Activated CD4-positive, alpha-beta T cell treated with anti-CD3 and anti-CD28 coated beads, Interleukin-2, amount 50 U/mL, for 16 hours (primary cell): ENCODE results near the gene INS.

Experiments
- DNase-seq: peaks from one replicate; pipeline ENCODE4 v3.0.0-alpha.2; 2020

Gene INS

GRCh38 chr11:2142762-2143202 is 18.2 kb downstream of the INS start:
- DNase-seq: peak; percentile 78

GRCh38 chr11:2142300-2142759 is 18.7 kb downstream of the INS start:
- no peak for DNase-seq

GRCh38 chr11:2140411-2141400 is 20.3 kb downstream of the INS start:
- DNase-seq: no peak

GRCh38 chr11:2139621-2140337 is 21.2 kb downstream of the INS start:
- no peak for DNase-seq

GRCh38 chr11:2139123-2139521 is 21.9 kb downstream of the INS start, which contains the start of gene IGF2:
Gene IGF2, minus strand, starts transcription at chr11:2139389. Its CDS starts 3,866 bp downstream, at chr11:2135523.
- no peak for DNase-seq

GRCh38 chr11:2138431-2139122 is 22.4 kb downstream of the INS start:
- DNase-seq: no peak

- no peak for DNase-seq
Observed at GRCh38 chr11:2138068-2138430, 23.0 kb downstream of the INS start.

GRCh38 chr11:2137202-2138067 is 23.6 kb downstream of the INS start:
- no peak for DNase-seq

GRCh38 chr11:2136952-2137201 is 24.1 kb downstream of the INS start:
- DNase-seq: no peak

GRCh38 chr11:2136209-2136951 is 24.6 kb downstream of the INS start:
- DNase-seq: no peak

- no peak for DNase-seq
Observed at GRCh38 chr11:2135648-2136201, 25.3 kb downstream of the INS start.

- DNase-seq: no peak
Observed at GRCh38 chr11:2135018-2135569, 25.9 kb downstream of the INS start.

GRCh38 chr11:2134022-2135010 is 26.7 kb downstream of the INS start:
- no peak for DNase-seq

- DNase-seq: no peak
Observed at GRCh38 chr11:2133241-2134021, 27.6 kb downstream of the INS start.

GRCh38 chr11:2132874-2133240 is 28.2 kb downstream of the INS start:
- no peak for DNase-seq

GRCh38 chr11:2132246-2132645 is 28.8 kb downstream of the INS start:
- no peak for DNase-seq

GRCh38 chr11:2131371-2132236 is 29.4 kb downstream of the INS start:
- DNase-seq: no peak

GRCh38 chr11:2130881-2131352 is 30.1 kb downstream of the INS start:
- DNase-seq: no peak
